Activated T-helper 9 cell treated with anti-CD3 and anti-CD28 coated beads, Interleukin-2, amount 50 U/mL, for 16 hours (primary cell): ENCODE data around the gene ARHGEF28.

Source experiments
- DNase-seq: peaks from one replicate; pipeline ENCODE4 v3.0.0-alpha.2; 2020; ENCODE audit warnings: low read depth

ARHGEF28 gene

DNA sequence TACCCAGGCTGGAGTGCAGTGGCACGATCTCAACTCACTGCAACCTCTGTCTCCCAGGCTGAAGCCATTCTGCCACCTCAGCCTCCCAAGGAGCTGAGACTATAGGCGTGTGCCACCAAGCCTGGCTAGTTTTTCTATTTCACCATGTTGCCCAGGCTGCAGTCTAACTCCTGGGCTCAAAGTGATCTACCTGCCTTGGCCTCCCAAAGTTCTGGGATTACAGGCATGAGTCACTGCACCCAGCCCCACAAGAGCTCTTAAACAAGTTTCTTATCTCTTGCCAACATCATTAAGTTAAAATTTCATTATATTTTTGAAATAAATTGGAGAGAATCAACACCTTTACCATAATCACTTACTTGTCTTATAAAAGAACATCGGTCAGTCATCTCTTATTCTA lies 280.3 kb downstream of the ARHGEF28 start:
- DNase-seq: no peak

- no peak for DNase-seq
Measured at GRCh38 chr5:73907164-73907563, 281.2 kb downstream of the ARHGEF28 start.

DNA sequence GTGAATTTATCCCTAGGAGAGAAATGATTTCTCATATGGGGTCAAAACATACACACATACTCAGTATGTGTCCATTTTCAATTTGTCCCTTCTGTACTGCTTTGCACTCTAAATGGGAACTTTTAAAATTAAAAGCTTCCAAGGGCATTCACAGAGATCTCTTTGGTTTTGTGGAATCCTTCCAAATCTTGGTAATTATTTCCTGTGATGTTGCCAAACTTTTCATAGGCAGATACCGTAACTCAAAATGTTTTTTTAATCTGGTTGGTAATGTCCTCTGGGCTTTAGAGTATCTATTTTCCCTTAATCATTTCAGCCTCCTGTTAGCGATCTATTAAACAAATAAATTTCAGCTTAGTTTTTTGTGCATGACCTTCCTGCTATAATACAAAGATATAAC lies 282.4 kb downstream of the ARHGEF28 start:
- DNase-seq: no peak

DNA sequence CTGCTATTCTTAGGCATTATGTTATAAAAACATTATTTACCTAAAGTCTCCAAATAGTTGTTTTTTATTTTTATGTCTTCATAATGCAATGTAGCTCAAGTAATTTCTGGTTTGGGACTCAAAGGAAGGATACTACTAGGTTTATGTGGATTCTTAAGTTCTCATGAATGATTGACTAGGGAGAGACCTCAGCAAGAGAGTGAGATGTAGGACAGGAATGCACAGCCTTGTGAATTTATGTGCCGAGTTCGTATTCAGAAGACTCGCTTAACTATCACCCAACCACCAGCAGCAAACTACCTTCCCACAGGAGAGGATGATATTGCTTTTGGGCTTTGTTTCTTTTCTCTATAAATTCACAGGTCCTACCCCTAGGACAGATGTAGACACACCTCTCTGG lies 282.9 kb downstream of the ARHGEF28 start:
- no peak for DNase-seq

GRCh38 chr5:73909474-73909873 lies 283.5 kb downstream of the ARHGEF28 start:
- no peak for DNase-seq

GRCh38 chr5:73911761-73912393 lies 285.9 kb downstream of the ARHGEF28 start:
- no peak for DNase-seq

- DNase-seq: no peak
Measured at GRCh38 chr5:73912821-73913271, 286.9 kb downstream of the ARHGEF28 start.

GRCh38 chr5:73913971-73914370 lies 288.0 kb downstream of the ARHGEF28 start:
- no peak for DNase-seq

GRCh38 chr5:73915345-73915744 lies 289.3 kb downstream of the ARHGEF28 start:
- no peak for DNase-seq

- no peak for DNase-seq
Measured at GRCh38 chr5:73917433-73917832, 291.4 kb downstream of the ARHGEF28 start.

DNA sequence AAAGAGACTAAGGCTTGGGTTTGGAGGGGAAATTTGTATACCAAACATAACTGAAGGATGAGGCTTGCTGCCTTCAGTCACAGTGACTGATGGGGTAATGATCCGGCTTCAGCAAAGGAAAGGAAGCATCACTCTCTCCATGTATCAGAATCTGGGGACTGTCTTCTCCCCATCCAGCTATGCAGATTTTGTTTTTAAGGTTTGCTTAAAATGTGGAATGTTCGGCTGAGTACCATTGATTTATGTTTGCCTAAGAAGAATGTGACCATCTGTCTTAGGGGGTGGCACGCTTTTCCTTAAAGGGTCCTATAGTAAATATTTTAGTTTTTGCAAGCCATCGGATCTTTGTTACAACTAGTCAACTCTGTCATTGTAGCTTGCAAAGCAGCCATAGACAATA lies 291.9 kb downstream of the ARHGEF28 start:
- DNase-seq: no peak

DNA sequence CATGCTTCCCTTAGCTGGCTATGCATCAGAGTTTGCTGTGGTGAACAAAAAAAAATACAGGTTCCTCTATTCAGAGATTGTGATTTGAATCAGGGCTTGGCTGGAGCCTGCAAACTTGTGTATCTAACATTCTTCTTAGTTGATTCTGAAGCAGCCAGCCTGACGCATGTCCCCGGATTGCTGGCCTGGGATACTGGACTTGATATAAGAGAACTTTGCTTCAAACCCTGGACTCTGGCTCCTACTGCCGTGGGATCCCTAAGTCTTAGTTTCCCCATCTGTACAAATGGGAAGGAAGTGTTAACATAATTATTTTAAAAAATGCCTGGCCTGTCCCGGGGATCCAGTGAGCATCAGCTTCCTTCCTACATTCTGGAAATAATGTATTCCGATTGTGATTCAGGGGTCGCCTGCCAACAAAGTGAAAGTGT lies 292.8 kb downstream of the ARHGEF28 start:
- no peak for DNase-seq

DNA sequence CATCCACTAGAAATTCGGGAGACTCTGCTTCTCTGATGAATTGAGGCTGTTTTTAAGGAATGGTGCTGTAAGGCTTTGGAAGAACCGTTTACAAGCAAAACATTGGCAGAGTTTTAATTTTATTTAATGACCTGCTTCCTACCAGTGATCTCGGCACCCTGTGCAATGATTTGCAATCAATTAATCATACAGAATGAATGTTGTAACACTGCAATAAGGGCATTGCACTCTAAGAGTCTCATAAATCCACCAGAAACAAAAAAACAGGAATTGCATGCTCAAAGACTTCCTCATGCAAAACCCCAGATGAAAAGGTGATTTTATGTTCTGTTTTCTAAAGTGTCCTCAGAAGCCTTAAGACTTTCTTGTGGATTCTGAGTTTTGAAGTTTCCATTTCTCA lies 295.7 kb downstream of the ARHGEF28 start:
- DNase-seq: no peak

- no peak for DNase-seq
Measured at GRCh38 chr5:73922224-73922623, 296.2 kb downstream of the ARHGEF28 start.

GRCh38 chr5:73922875-73923557 lies 297.0 kb downstream of the ARHGEF28 start:
- no peak for DNase-seq

DNA sequence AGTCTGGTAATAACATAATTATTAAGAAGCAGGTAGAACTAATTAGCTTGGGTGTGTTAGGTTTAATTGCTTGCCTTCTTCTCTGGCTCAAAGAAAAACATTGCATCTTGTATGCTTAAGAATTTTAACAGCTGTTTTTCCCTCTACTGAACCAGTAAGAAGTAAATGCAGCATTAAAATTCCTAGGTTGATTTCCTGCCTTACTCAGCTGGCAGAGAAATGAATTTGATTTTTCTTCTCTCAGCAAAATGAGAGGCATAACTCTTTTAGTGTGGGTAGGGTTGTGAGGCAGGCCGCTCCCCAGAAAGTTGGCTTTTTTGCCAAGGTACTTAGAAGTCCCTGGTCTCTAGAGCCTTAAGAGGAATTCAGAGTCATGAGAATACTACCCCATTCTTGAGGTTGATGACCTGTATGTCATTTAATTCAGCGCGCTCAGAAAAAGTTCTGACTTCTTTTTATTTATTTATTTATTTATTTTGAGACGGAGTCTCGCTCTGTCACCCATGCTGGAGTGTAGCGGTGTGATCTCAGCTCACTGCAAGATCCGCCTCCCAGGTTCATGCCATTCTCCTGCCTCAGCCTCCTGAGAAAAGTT lies 302.6 kb downstream of the ARHGEF28 start:
- DNase-seq: no peak

GRCh38 chr5:73935719-73936118 lies 309.7 kb downstream of the ARHGEF28 start:
- no peak for DNase-seq

- no peak for DNase-seq
Measured at GRCh38 chr5:73938280-73938937, 312.4 kb downstream of the ARHGEF28 start.

DNA sequence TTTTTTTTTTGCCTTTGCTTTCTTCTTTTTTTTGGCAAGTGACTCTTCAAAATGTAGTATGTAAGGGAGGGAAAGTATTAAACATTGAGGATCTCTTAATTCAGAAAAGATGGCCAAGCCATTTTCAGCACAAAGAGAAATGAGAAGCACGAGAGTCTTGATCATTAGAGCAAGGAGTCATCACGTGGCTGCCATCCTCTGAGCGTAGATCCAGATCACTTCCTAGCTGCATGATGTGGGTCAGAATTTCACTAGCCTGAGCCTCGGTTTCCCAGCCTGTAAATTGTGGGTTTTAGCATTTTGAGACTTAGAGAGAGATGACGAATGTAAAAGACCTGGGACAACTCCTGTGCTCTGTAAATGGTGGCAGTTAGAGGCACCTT lies 312.9 kb downstream of the ARHGEF28 start:
- DNase-seq: no peak

- DNase-seq: no peak
Measured at GRCh38 chr5:73939557-73939956, 313.6 kb downstream of the ARHGEF28 start.

DNA sequence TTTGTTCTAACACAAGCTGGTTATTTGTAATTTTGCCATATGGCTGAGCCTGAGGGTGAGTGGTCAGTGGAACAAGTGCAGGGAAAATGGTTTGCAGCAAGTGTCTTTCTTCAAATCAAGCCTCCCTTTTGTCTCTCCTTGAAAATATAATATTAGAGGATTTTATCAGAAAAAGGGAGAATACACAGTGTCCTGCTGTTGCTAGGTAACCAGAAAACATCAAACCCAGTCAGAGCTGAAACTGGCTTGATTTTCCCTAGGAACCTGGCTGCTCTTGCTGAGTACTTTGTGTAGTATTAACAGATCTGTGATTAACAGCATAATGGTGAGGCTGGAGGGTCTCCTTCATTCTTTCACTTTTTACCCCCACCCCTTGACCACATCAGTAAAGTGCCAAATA lies 314.0 kb downstream of the ARHGEF28 start:
- no peak for DNase-seq

- no peak for DNase-seq
Measured at GRCh38 chr5:73940801-73941200, 314.8 kb downstream of the ARHGEF28 start.

DNA sequence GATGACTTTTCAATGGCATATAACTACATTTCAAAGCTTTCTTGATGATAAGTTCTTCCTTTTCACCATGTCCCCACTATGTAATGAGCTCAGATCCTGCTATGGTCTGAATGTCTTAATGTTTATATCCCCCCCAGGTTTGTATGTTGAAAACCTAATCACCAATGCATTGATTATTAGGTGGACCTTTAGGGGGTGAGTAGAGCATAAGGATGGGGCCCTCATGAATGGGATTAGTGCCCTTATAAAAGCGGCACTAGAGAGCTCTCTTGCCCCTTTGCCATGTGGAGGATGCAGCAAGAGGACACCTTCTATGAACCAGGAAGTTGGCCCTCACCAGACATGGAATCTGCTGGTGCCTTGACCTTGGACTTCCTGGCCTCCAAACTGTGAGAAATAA lies 316.8 kb downstream of the ARHGEF28 start:
- no peak for DNase-seq
